Thoracic aorta (tissue), 2 donors: ENCODE data around the gene FAM81B. TPM values are rescaled to one million over a fixed set of nuclear protein-coding genes. Genes with fewer than 3 reads are reported as not detected.

Experiments
- ATAC-seq: fragments of 150-250 bp; one replicate; pipeline ENCODE4 v1.8.0; 2017; ENCODE audit warnings: low read depth; ENCODE audit not compliant: insufficient number of reproducible peaks, low FRiP score
- DNase-seq: peaks from one replicate; pipeline ENCODE4 v3.0.0-alpha.2; 2020; ENCODE audit warnings: low spot score
- H3K27ac ChIP-seq, 2 donors: fragments of 200-600 bp; sonication (generic); 1 replicate in 1 of 2; 2 replicates in 1 of 2; pipeline ENCODE4 v1.5.1; 2016; ENCODE audit warnings: mild to moderate bottlenecking in 2 of 2, moderate library complexity in 2 of 2
- H3K27me3 ChIP-seq: fragments of 200-600 bp; sonication (generic); replicated peaks from 2 replicates; pipeline ENCODE4 v1.6.0; 2016; ENCODE audit warnings: mild to moderate bottlenecking; ENCODE audit not compliant: insufficient read depth
- H3K36me3 ChIP-seq: fragments of 200-600 bp; sonication (generic); one replicate; pipeline ENCODE4 v1.5.1; 2016
- H3K4me1 ChIP-seq, 2 donors: fragments of 200-600 bp; sonication (generic); 1 replicate in 1 of 2; 2 replicates in 1 of 2; pipeline versions ENCODE4 v1.5.1 to v1.6.0; 2016; ENCODE audit warnings: low read depth in 2 of 2, mild to moderate bottlenecking in 1 of 2; ENCODE audit not compliant: control insufficient read depth in 1 of 2
- H3K4me3 ChIP-seq: fragments of 200-600 bp; sonication (generic); 2 replicates; pipeline ENCODE4 v1.5.1; 2016; ENCODE audit warnings: mild to moderate bottlenecking
- H3K9me3 ChIP-seq: fragments of 200-600 bp; sonication (generic); 2 replicates; pipeline ENCODE4 v1.5.1; 2016
- CTCF ChIP-seq: fragments of 200-600 bp; sonication (generic); IDR thresholded peaks from one replicate; pipeline ENCODE4 v1.5.1; 2019; ENCODE audit warnings: antibody characterized with exemption
- total RNA-seq, 2 donors: library from RNA; depleted of rRNA; stranded (reverse); fragments of >200 nt; gene quantifications; one replicate each; pipeline versions ENCODE4 v1.1.0 to v1.2.3, GENCODE V29; 2016

FAM81B gene
- total RNA-seq, 2 donors from 2014 or later = not detected

- no peak for ATAC-seq
- no peak for DNase-seq
- H3K4me1 ChIP-seq = no peaks in the 10 kb centered on the region
- no peaks in the 10 kb centered on the region for H3K27me3 ChIP-seq
- H3K27ac ChIP-seq = no peak overlapping the region
- H3K9me3 ChIP-seq = no peaks in the 10 kb centered on the region
- no peaks in the 10 kb centered on the region for H3K36me3 ChIP-seq
- H3K4me3 ChIP-seq = no peak overlapping the region
- no peak for TF ChIP-seq CTCF
Observed at GRCh38 chr5:95445995-95446394, 54.8 kb downstream of the FAM81B start.

GRCh38 chr5:95446560-95447221, 55.5 kb downstream of the FAM81B start:
- Histone ChIP-seq H3K27ac (no peak overlapping the region), H3K4me3 (no peak overlapping the region), H3K36me3 (no peaks in the 10 kb centered on the region), H3K4me1 (no peaks in the 10 kb centered on the region), H3K9me3 (no peaks in the 10 kb centered on the region), H3K27me3 (no peaks in the 10 kb centered on the region)
- DNase-seq (no peak), ATAC-seq (no peak)
- no peak for TF ChIP-seq CTCF

GRCh38 chr5:95447961-95448360, 56.8 kb downstream of the FAM81B start:
- Histone ChIP-seq H3K27me3 (no peaks in the 10 kb centered on the region), H3K4me3 (no peak overlapping the region), H3K27ac (no peak overlapping the region), H3K9me3 (no peaks in the 10 kb centered on the region), H3K4me1 (no peaks in the 10 kb centered on the region), H3K36me3 (no peaks in the 10 kb centered on the region)
- ATAC-seq (no peak), DNase-seq (no peak)
- no peak for TF ChIP-seq CTCF

GRCh38 chr5:95448789-95449188, 57.6 kb downstream of the FAM81B start:
- H3K9me3 ChIP-seq = no peaks in the 10 kb centered on the region
- H3K27me3 ChIP-seq = no peaks in the 10 kb centered on the region
- H3K4me1 ChIP-seq = no peaks in the 10 kb centered on the region
- no peak overlapping the region for H3K4me3 ChIP-seq
- no peak overlapping the region for H3K27ac ChIP-seq
- ATAC-seq (no peak), DNase-seq (no peak)
- no peak for TF ChIP-seq CTCF
- H3K36me3 ChIP-seq = no peaks in the 10 kb centered on the region

GRCh38 chr5:95449460-95449859, 58.3 kb downstream of the FAM81B start:
- Histone ChIP-seq H3K4me3 (no peak overlapping the region), H3K36me3 (no peaks in the 10 kb centered on the region), H3K4me1 (no peaks in the 10 kb centered on the region), H3K27ac (no peak overlapping the region), H3K27me3 (no peaks in the 10 kb centered on the region), H3K9me3 (no peaks in the 10 kb centered on the region)
- DNase-seq (no peak), ATAC-seq (no peak)
- no peak for TF ChIP-seq CTCF
